HEK293T (cell line): ENCODE measurements around the gene FANCE.

Experiments used
- CTCF ChIA-PET: fragments of 350-600 bp; formaldehyde crosslinking; extraction: SDS; loops from one replicate; lab custom pipeline; 2021; ENCODE audit warnings: antibody characterized with exemption, inconsistent platforms; lab: Yijun Ruan, JAX
- POLR2A ChIA-PET: fragments of 350-600 bp; formaldehyde crosslinking; extraction: SDS; loops from one replicate; lab custom pipeline; 2020; ENCODE audit warnings: antibody characterized with exemption, inconsistent platforms; lab: Yijun Ruan, JAX
- DNase-seq: peaks from one replicate; pipeline ENCODE4 v3.0.0; 2012; ENCODE audit warnings: mixed read lengths; ENCODE audit errors: extremely low spot score
- ARNT ChIP-seq: fragments of 450-650 bp; IDR thresholded peaks from 2 replicates; pipeline ENCODE4 v1.6.1; 2017; ENCODE audit warnings: mild to moderate bottlenecking
- BHLHE40 ChIP-seq: fragments of 450-650 bp; IDR thresholded peaks from 2 replicates; pipeline ENCODE4 v1.6.1; 2016; ENCODE audit warnings: mild to moderate bottlenecking, moderate library complexity, borderline replicate concordance
- CTBP1 ChIP-seq: fragments of 450-650 bp; IDR thresholded peaks from 2 replicates; pipeline ENCODE4 v1.6.1; 2016; ENCODE audit warnings: borderline replicate concordance
- ELF4 ChIP-seq: fragments of 450-650 bp; IDR thresholded peaks from 2 replicates; pipeline ENCODE4 v1.6.1; 2017; ENCODE audit warnings: antibody characterized with exemption
- FOXA1 ChIP-seq: fragments of 450-650 bp; IDR thresholded peaks from 2 replicates; pipeline ENCODE4 v1.6.1; 2016; ENCODE audit warnings: mild to moderate bottlenecking
- FOXK2 ChIP-seq: fragments of 450-650 bp; IDR thresholded peaks from 2 replicates; pipeline ENCODE4 v1.6.1; 2016; ENCODE audit warnings: mild to moderate bottlenecking
- FOXM1 ChIP-seq: fragments of 450-650 bp; IDR thresholded peaks from 2 replicates; pipeline ENCODE4 v1.6.1; 2017; ENCODE audit warnings: mild to moderate bottlenecking, borderline replicate concordance
- HDGF ChIP-seq: fragments of 450-650 bp; IDR thresholded peaks from 2 replicates; pipeline ENCODE4 v1.6.1; 2017; ENCODE audit warnings: antibody characterized with exemption, borderline replicate concordance
- L3MBTL2 ChIP-seq: fragments of 450-650 bp; conservative IDR thresholded peaks from 2 replicates; pipeline ENCODE4 v1.6.1; 2016; ENCODE audit warnings: mild to moderate bottlenecking
- LEF1 ChIP-seq: fragments of 450-650 bp; IDR thresholded peaks from 2 replicates; pipeline ENCODE4 v1.6.1; 2017; ENCODE audit warnings: mild to moderate bottlenecking, borderline replicate concordance
- NFRKB ChIP-seq: fragments of 450-650 bp; IDR thresholded peaks from 2 replicates; pipeline ENCODE4 v1.6.1; 2016; ENCODE audit warnings: mild to moderate bottlenecking, moderate library complexity
- PKNOX1 ChIP-seq: fragments of 450-650 bp; IDR thresholded peaks from 2 replicates; pipeline ENCODE4 v1.6.1; 2016
- SP1 ChIP-seq: fragments of 450-650 bp; IDR thresholded peaks from 2 replicates; pipeline ENCODE4 v1.6.1; 2017
- SUZ12 ChIP-seq: fragments of 450-650 bp; IDR thresholded peaks from 2 replicates; pipeline ENCODE4 v1.6.1; 2016; ENCODE audit warnings: mild to moderate bottlenecking
- TARDBP ChIP-seq: fragments of 450-650 bp; IDR thresholded peaks from 2 replicates; pipeline ENCODE4 v1.6.1; 2016
- ZNF384 ChIP-seq: fragments of 450-650 bp; IDR thresholded peaks from 2 replicates; pipeline ENCODE4 v1.6.1; 2016

FANCE gene

GRCh38 chr6:35474942-35475570 is 22.9 kb downstream of the FANCE start:
- DNase-seq = no peak
- ChIA-PET POLR2A (interaction anchor here (0.7 kb wide), 1 partner anchor 9 kb away, joined by 3 read pairs; no protein-coding TSS in a partner anchor), CTCF (no interaction called here)
- no peak for TF ChIP-seq BHLHE40
- TF ChIP-seq ELF4 = no peak
- no peak for TF ChIP-seq ARNT
- TF ChIP-seq FOXM1 = no peak

- TF ChIP-seq TARDBP (no peak), ELF4 (no peak), NFRKB (no peak), PKNOX1 (no peak), LEF1 (no peak), HDGF (no peak), FOXA1 (no peak), ARNT (no peak), BHLHE40 (no peak), L3MBTL2 (no peak), FOXM1 (no peak), SP1 (no peak), ZNF384 (no peak), FOXK2 (no peak), CTBP1 (no peak)
- CTCF ChIA-PET = no interaction called here
- POLR2A ChIA-PET = no interaction called here
- DNase-seq = no peak
Measured at GRCh38 chr6:35475573-35475972, 23.4 kb downstream of the FANCE start.

GRCh38 chr6:35476004-35476403 is 23.9 kb downstream of the FANCE start:
- ChIA-PET CTCF (no interaction called here), POLR2A (no interaction called here)
- TF ChIP-seq NFRKB (no peak), ELF4 (no peak), SUZ12 (no peak), CTBP1 (no peak), LEF1 (no peak), ZNF384 (no peak), L3MBTL2 (no peak), FOXM1 (no peak), FOXA1 (no peak), PKNOX1 (no peak), HDGF (no peak), BHLHE40 (no peak), TARDBP (no peak)
- no peak for DNase-seq

GRCh38 chr6:35477028-35477427 is 24.9 kb downstream of the FANCE start:
- POLR2A ChIA-PET = interaction anchor here (2.1 kb wide), 1 partner anchor 15 kb away, joined by 4 read pairs; no protein-coding TSS in a partner anchor
- TF ChIP-seq SUZ12 (no peak), FOXK2 (no peak), CTBP1 (no peak), ZNF384 (no peak), BHLHE40 (no peak), LEF1 (no peak), ELF4 (no peak), FOXA1 (no peak), ARNT (no peak), L3MBTL2 (no peak)
- CTCF ChIA-PET = no interaction called here
- no peak for DNase-seq

GRCh38 chr6:35477551-35478179 is 25.5 kb downstream of the FANCE start:
- no peak for DNase-seq
- CTCF ChIA-PET = no interaction called here
- POLR2A ChIA-PET = interaction anchor here (0.8 to 2.1 kb wide), 2 partner anchors 9 to 14 kb away, joined by 3 to 4 read pairs; partner anchors contain the start of gene RPL10A
- TF ChIP-seq TARDBP (no peak), NFRKB (no peak), FOXA1 (no peak)

- POLR2A ChIA-PET = interaction anchor here (0.8 to 2.1 kb wide), 2 partner anchors 10 to 14 kb away, joined by 3 to 4 read pairs; partner anchors contain the start of gene RPL10A
- CTCF ChIA-PET = interaction anchor here (0.6 kb wide), 1 partner anchor 26 kb away, joined by 3 read pairs; no protein-coding TSS in a partner anchor
- no peak for DNase-seq
- TF ChIP-seq ZNF384 (no peak), FOXM1 (no peak), SUZ12 (no peak)
Measured at GRCh38 chr6:35478259-35478658, 26.1 kb downstream of the FANCE start.

GRCh38 chr6:35480176-35480575 is 28.0 kb downstream of the FANCE start:
- TF ChIP-seq TARDBP (no peak), ARNT (no peak), NFRKB (no peak), HDGF (no peak), CTBP1 (no peak), ELF4 (no peak), L3MBTL2 (no peak)
- CTCF ChIA-PET = interaction anchor here (0.6 kb wide), 1 partner anchor 166 kb away, joined by 3 read pairs; no protein-coding TSS in a partner anchor
- POLR2A ChIA-PET = interaction anchor here (1.0 to 1.5 kb wide), 2 partner anchors 9 to 17 kb away, joined by 4 to 9 read pairs; no protein-coding TSS in a partner anchor
- DNase-seq = no peak
